ENCODE measurements around the gene NAE1.

Gene NAE1

DNA sequence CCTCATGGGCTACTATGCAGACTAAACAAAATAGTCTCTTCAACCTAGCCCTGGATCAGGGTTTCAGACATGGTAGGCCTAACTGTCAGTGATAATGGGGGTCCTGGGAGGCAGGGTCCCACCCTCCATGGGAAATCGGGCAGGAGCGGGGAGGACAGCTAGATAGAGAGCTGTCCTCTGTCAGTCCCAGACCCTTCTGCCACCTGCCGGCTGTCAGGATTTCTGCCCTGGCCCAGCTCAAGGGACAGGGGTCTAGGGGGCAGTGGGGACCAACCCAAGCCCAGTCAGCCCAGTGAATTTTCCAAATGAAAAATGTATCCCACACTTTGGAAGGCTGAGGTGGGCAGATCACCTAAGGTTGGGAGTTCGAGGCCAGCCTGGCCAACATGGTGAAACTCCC, 18.8 kb upstream of the NAE1 start:
- no peak for DNase-seq (ENCODE audit: low read depth)

- no peak for DNase-seq (ENCODE audit: low read depth)
Observed at GRCh38 chr16:66849021-66849420, 18.2 kb upstream of the NAE1 start.

- no peak for DNase-seq (ENCODE audit: low read depth)
Observed at GRCh38 chr16:66848172-66848571, 17.4 kb upstream of the NAE1 start.

DNA sequence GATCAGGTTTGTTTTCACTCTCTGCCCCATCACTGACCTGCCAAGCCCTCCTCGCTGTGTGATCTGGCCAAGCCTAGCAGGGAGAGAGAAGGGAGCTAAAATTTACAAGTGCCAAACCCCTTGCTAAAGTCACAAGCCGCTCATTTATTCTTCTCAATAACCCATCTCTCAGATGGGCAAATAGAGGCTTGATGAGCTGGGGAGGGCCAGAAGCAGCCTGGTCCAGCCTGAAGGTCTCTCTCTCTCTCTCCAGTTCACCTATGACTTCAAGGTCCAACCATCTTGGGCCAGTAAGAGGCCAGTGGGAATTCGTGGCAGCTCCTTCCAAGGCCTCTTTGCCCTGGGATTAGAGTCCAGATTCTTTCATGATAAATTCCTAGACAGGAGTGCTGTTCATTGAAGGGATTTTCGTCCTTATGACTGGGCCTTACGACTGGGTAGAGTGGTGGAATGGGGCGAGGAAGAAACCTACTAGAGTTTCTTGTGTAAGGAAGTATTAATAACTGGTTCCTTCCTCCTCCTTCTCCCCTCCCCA, 16.8 kb upstream of the NAE1 start:
- no peak for DNase-seq (ENCODE audit: low read depth)

DNA sequence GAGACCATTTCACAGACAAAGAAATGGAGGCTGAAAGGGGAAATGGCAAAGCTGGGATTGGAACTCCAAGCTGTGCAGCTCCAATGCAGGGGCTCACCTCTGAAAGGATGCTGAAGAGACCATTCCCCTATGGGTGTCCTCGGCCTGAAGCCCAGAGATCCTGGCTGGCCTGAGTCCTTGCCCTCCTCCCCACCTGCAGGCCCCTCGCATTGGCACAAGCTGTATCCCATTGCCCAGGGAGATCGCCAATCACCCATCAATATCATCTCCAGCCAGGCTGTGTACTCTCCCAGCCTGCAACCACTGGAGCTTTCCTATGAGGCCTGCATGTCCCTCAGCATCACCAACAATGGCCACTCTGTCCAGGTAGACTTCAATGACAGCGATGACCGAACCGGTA, 16.1 kb upstream of the NAE1 start:
- no peak for DNase-seq (ENCODE audit: low read depth)

- no peak for DNase-seq (ENCODE audit: low read depth)
Observed at GRCh38 chr16:66846266-66846665, 15.5 kb upstream of the NAE1 start.

DNA sequence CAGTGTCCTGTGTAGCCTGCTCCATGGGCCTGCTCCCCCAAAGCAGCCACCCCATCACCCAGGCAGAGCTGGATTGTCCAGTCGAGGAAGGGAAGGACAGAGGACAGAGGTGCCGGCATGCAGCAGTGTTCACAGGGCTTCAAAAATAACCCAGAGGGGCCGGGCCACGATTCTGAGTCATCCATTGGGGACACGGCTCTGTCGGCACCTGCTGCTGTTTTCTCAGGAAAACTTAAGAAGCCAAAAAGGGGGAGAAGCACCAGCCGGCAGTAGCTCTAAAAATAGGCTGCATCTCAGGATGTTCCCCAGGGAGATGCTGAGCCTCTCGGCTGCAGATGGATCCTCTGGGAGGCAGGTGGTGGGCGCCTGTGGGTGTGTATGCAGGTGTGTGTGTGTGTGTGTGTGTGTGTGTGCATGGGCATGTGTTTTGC, 15.0 kb upstream of the NAE1 start:
- DNase-seq (ENCODE audit: low read depth), result no peak

GRCh38 chr16:66845080-66845410, 14.3 kb upstream of the NAE1 start:
- DNase-seq (ENCODE audit: low read depth), result no peak

DNA sequence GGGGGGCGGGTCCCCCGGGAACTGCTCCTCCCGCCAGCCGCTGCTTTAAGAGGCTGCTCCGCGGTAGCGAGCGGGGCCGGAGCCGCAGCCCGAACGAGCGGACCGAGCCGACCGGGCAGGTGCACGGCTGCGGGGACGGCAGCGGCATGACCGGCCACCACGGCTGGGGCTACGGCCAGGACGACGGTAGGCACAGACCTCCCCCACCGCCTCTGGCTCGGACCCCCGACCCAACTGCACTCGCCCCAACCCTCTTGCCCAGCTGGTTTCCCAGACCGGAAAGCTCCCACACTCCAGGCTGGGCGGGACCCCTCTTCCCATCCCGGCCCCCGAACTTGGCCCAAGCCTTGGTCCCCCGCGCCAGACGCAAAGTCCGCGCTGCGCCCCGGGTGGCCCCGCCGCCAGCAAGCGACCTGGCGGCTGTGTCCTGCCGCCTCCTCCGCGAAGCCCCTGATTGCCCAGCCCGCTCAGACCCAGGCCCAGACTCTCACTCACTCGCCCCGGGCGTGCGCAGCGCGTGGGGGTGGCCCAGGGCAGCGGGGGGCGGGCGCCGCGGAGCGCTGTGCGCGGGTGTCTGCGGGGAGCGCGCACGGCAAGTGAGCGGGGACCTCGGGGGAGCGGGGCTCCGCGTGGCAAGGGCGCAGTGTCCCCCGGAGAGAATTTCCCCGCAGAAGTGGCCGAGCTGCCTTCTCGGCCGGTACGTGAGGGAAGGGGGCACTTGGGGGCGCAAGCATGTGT, 13.7 kb upstream of the NAE1 start, which contains the start of gene CA7:
Gene CA7, plus strand, starts transcription at position 73 of the 738 bp plus-strand sequence. Its CDS starts 74 bp downstream, at position 147.
- no peak for DNase-seq (ENCODE audit: low read depth)

GRCh38 chr16:66844009-66844341, 13.2 kb upstream of the NAE1 start:
- DNase-seq (ENCODE audit: low read depth), result no peak

GRCh38 chr16:66843191-66843590, 12.4 kb upstream of the NAE1 start:
- DNase-seq (ENCODE audit: low read depth), result no peak

DNA sequence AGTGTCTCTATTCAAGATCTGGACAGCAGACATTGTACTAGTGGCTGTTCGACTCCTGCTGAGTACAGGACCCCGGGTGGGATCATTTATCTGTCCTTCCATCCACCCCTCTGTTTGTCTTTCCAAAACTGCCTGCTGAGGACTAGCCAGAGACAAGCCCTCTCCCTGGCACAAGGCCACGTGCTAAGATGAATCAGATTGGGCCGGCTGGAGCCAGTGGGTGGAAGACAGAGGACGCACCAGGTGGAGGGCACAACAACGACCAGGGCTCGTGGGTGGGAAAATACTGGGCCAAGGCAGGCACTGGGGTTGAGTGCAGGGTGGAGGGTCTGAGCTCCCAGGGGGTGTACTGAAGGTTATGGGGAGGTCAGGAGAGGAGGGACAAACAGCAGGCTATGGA, 12.0 kb upstream of the NAE1 start:
- peak; percentile 4 for DNase-seq (ENCODE audit: low read depth)

- no peak for DNase-seq (ENCODE audit: low read depth)
Observed at GRCh38 chr16:66841366-66841765, 10.6 kb upstream of the NAE1 start.

- no peak for DNase-seq (ENCODE audit: low read depth)
Observed at GRCh38 chr16:66840883-66841282, 10.1 kb upstream of the NAE1 start.

- no peak for DNase-seq (ENCODE audit: low read depth)
Observed at GRCh38 chr16:66834746-66835145, 4.0 kb upstream of the NAE1 start.

- peak; percentile 23 for DNase-seq (ENCODE audit: low read depth)
Observed at GRCh38 chr16:66832661-66833305, 2.0 kb upstream of the NAE1 start.

DNA sequence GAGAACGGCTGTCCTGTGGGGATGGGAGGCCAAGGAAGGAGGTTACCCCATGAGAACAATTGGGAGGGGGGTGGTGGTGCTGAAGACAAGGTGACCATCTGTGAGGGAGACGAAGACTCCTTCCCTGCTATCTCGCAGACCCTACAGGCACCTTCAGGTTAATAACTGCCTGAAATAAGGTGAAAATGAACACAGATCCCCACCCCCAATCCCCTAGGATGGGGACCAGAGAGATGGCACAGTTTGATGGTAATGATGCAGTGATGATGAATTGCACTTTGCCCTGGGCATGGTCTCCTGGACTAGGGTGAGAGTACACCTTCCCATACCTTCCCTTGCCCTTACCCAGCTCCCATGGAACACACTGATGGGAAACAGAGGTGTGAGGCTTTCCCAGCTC, 1.4 kb upstream of the NAE1 start:
- no peak for DNase-seq (ENCODE audit: low read depth)

- DNase-seq (ENCODE audit: low read depth), result no peak
Observed at GRCh38 chr16:66824006-66824405, 6.8 kb downstream of the NAE1 start.

DNA sequence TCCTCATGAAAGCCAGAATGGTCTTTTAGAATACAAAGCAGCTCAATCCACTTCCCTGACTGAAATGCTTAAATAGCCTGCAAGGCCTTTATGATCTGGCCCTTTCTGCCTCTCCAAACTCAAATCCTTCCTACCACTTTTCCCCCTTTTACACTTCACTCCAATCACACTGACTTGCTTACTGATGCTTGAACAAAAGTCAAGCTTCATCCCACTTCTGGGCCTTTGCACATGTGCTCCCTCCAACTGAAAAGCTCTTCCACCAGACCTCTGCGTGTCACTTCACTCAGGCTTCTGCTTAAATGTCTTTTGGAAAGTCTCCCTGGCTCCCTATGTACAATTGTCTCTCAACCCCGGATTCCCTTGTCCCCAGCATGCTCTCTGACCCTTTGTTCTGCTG, 16.0 kb downstream of the NAE1 start:
- no peak for DNase-seq (ENCODE audit: low read depth)

GRCh38 chr16:66811043-66811442, 19.7 kb downstream of the NAE1 start:
- no peak for DNase-seq (ENCODE audit: low read depth)

DNA sequence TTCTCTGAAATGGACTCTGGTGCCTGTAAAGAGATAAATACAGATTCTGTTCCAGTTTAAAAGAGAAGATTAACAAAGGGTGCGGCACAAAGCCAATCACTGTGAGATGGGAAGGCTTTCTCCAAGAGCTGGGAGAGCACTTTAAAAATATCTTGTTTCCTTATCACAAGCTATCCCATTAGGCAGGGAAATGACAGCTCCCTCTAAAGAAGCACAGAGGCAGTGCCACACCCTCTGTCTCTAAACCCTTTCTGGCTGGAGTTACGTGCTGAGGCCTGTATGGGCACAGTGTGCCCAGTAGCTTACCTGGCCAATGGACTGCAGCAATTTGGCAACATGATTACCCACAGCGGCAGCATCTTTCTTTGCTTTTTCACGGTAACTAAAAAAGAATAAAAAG, 20.4 kb downstream of the NAE1 start:
- DNase-seq (ENCODE audit: low read depth), result no peak

- DNase-seq (ENCODE audit: low read depth), result no peak
Observed at GRCh38 chr16:66809765-66810164, 21.0 kb downstream of the NAE1 start.

DNA sequence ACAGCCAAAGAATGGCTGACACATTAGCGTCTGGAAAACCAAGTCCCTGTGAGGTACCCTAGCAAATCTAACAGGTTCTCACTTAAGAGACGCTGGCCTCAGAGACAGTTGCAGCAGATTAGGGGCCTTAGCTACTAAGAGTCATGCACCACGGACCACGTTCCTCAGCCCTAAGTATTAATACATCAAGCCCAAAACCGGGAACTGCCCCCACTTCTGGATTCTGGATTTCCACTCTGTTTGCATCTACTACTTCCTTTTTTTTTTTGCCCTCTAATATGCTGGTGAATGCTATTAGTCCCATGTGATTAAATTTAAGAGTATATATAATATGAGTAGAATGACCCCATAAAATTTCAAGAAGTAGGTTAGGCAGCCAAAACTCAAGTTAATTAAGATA, 28.6 kb downstream of the NAE1 start:
- DNase-seq (ENCODE audit: low read depth), result no peak

Data from non-pigmented ciliary epithelial cell (primary cell).